Activated CD8-positive, alpha-beta T cell treated with anti-CD3 and anti-CD28 coated beads for 36 hours (primary cell): ENCODE results near the gene TCF7L1. TPM values are rescaled to one million over a fixed set of nuclear protein-coding genes. Genes with fewer than 3 reads are reported as not detected.

Source experiments
- ATAC-seq: fragments of 200-7000 bp; cut with Tn5 transposase; one replicate; pipeline ENCODE4 v1.10.0; 2021; ENCODE audit warnings: mild to moderate bottlenecking, moderate library complexity
- CTCF ChIA-PET: fragments of 350-600 bp; sonication (Branson Sonifier 250); formaldehyde crosslinking; loops from one replicate; lab custom pipeline; 2021; ENCODE audit warnings: antibody characterized with exemption; lab: Charles Lee
- POLR2A ChIA-PET: fragments of 350-600 bp; sonication (Branson Sonifier 250); formaldehyde crosslinking; loops from one replicate; lab custom pipeline; 2021; ENCODE audit warnings: antibody characterized with exemption; lab: Charles Lee
- DNase-seq: peaks from one replicate; pipeline ENCODE4 v3.0.0-alpha.2; 2020
- H3K27ac Mint-ChIP-seq: one replicate; pipeline ENCODE4 v1.8.0; 2021; ENCODE audit warnings: mild to moderate bottlenecking, mixed read lengths
- H3K27me3 Mint-ChIP-seq: one replicate; pipeline ENCODE4 v1.8.0; 2021; ENCODE audit warnings: mixed read lengths
- H3K36me3 Mint-ChIP-seq: one replicate; pipeline ENCODE4 v1.8.0; 2021; ENCODE audit warnings: low read depth, mixed read lengths
- H3K4me1 Mint-ChIP-seq: one replicate; pipeline ENCODE4 v1.8.0; 2021; ENCODE audit warnings: low read depth, mixed read lengths
- H3K4me3 Mint-ChIP-seq: one replicate; pipeline ENCODE4 v1.8.0; 2021; ENCODE audit warnings: mild to moderate bottlenecking, moderate library complexity, mixed read lengths
- H3K9me3 Mint-ChIP-seq: one replicate; pipeline ENCODE4 v1.8.0; 2021; ENCODE audit warnings: mixed read lengths
- CTCF ChIP-seq: fragments of 200-600 bp; IDR thresholded peaks from one replicate; pipeline ENCODE4 v1.8.0; 2022; ENCODE audit warnings: antibody characterized with exemption, mild to moderate bottlenecking
- intact Hi-C: fragments of 100-400 bp; cut with micrococcal nuclease; formaldehyde crosslinking; loops from one replicate; pipeline ENCODE4 v1.10.0; 2022
- total RNA-seq, 2 experiments: library from RNA; stranded (reverse); gene quantifications; one replicate each; pipeline ENCODE4 v1.2.3, GENCODE V29; 2021

Gene TCF7L1
- total RNA-seq, 2 experiments from 2014 or later = not detected

- intact Hi-C loops = no loop called here
- Mint-ChIP-seq H3K4me3 (no peak overlapping the region), H3K27me3 (no peaks in the 10 kb centered on the region), H3K9me3 (no peaks in the 10 kb centered on the region), H3K36me3 (peaks cover 23% of the 10 kb centered on the region), H3K27ac (no peak overlapping the region), H3K4me1 (peaks cover 31% of the 10 kb centered on the region)
- ATAC-seq = no peak
- ChIA-PET POLR2A (interaction anchor here (5.4 kb wide), 1 partner anchor 31 kb away, joined by 59 read pairs; the partner anchor contains the start of gene TGOLN2), CTCF (interaction anchor here (1.0 to 1.2 kb wide), 3 partner anchors 8 to 62 kb away, joined by 3 to 6 read pairs (median 4); no protein-coding TSS in a partner anchor)
- no peak for TF ChIP-seq CTCF
- DNase-seq = no peak
Observed at GRCh38 chr2:85357736-85358135, 224.5 kb downstream of the TCF7L1 start.

Other genes with a start within 250 kb of the TCF7L1 start
- gene TMSB10, start 227.7 kb upstream of the TCF7L1 start, total RNA-seq = 1,000 to 10,000 TPM; 2,035 to 2,060 TPM
- gene KCMF1, start 162.2 kb upstream of the TCF7L1 start, total RNA-seq = 100 to 1,000 TPM; 101 to 105 TPM
- gene TGOLN2, start 194.6 kb downstream of the TCF7L1 start, total RNA-seq = 10 to 100 TPM; 62.8 to 64.0 TPM
- 10 to 100 TPM; 21.3 to 22.9 TPM for gene RETSAT, start 221.1 kb downstream of the TCF7L1 start, total RNA-seq
- 10 to 100 TPM; 11.8 to 13.0 TPM for gene ELMOD3, start 221.4 kb downstream of the TCF7L1 start, total RNA-seq